GM20000 (cell line): Measurements from ENCODE around the gene RUNX1.

ENCODE experiments used
- DNase-seq: peaks from one replicate; pipeline ENCODE4 v3.0.0; 2012; ENCODE audit warnings: low spot score
- TF ChIP-seq, protein P1 (sequence below): IDR thresholded peaks from 2 replicates; pipeline ENCODE4 v1.5.1; 2012; ENCODE audit warnings: mild to moderate bottlenecking, control low read depth; ENCODE audit errors: extremely low read depth, missing control alignments

The RUNX1 gene

DNA sequence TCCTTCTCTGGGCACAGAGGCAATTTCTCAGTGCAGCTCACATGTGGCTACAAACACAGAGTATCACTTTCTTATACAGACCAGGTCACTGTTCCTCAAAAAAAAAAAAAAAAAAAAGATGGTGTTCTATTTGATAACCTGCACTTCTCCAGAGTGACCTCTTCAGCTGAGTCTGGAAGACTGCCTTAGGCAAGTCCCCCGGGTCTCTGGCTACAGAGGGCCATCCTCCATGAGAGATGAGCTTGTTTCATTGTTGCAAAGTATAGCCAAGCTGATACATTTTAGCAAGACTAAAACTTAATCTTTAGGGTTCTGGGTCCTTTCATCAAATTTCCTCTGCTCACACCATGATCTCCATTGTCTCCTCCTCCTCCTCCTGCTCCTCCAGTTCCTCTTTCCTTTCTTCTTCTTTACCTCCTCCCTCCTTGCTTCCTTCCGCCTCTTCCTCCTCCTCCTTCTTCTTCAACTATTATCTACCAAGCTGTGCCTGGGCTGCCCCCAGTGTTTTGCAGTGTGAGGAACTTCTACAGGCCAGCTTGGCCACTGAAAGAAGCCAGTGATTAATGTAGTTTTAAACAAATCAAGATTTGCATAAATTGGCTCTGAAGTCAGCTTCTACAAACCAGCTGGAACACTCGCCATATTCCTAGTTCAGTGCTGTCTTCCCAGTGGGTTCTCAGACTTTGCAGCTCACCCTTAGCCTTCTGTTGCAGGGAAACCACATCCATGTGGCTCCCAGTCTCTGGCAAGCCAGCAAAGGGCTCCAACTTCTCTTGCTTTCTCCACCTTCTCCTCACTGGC, 139.4 kb downstream of the RUNX1 start:
- TF ChIP-seq, protein P1, sequence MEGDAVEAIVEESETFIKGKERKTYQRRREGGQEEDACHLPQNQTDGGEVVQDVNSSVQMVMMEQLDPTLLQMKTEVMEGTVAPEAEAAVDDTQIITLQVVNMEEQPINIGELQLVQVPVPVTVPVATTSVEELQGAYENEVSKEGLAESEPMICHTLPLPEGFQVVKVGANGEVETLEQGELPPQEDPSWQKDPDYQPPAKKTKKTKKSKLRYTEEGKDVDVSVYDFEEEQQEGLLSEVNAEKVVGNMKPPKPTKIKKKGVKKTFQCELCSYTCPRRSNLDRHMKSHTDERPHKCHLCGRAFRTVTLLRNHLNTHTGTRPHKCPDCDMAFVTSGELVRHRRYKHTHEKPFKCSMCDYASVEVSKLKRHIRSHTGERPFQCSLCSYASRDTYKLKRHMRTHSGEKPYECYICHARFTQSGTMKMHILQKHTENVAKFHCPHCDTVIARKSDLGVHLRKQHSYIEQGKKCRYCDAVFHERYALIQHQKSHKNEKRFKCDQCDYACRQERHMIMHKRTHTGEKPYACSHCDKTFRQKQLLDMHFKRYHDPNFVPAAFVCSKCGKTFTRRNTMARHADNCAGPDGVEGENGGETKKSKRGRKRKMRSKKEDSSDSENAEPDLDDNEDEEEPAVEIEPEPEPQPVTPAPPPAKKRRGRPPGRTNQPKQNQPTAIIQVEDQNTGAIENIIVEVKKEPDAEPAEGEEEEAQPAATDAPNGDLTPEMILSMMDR: no peak
- no peak for DNase-seq

DNA sequence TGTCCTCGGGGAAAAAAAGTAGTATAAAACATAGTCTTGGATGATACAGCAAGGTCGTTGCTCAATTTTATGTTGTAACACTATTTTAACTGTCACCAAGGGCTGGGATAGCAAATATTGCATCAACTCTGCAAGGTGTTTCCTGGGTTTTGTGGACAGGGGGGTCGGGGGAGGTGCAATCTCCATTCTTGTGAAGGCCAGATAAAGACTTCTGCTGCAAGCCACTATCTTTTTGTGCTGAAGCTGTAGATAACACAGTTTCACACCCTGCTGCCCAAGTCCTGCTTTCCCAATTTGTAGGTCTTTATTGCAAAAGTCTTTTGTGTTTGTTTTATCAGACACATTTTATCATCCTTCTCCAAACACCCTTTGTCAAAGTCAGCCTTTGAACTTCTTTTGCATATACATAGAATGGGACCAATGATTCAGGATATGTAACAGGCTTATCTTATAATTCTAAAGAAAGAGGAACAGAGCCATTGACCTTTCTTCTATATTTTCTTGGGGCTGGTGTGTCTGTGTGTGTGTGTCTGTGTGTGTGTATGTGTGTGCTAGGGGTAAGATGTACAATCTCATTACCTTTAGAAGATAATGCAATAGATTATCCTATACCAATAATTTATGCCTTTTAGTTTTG, 140.6 kb downstream of the RUNX1 start:
- no peak for DNase-seq

DNA sequence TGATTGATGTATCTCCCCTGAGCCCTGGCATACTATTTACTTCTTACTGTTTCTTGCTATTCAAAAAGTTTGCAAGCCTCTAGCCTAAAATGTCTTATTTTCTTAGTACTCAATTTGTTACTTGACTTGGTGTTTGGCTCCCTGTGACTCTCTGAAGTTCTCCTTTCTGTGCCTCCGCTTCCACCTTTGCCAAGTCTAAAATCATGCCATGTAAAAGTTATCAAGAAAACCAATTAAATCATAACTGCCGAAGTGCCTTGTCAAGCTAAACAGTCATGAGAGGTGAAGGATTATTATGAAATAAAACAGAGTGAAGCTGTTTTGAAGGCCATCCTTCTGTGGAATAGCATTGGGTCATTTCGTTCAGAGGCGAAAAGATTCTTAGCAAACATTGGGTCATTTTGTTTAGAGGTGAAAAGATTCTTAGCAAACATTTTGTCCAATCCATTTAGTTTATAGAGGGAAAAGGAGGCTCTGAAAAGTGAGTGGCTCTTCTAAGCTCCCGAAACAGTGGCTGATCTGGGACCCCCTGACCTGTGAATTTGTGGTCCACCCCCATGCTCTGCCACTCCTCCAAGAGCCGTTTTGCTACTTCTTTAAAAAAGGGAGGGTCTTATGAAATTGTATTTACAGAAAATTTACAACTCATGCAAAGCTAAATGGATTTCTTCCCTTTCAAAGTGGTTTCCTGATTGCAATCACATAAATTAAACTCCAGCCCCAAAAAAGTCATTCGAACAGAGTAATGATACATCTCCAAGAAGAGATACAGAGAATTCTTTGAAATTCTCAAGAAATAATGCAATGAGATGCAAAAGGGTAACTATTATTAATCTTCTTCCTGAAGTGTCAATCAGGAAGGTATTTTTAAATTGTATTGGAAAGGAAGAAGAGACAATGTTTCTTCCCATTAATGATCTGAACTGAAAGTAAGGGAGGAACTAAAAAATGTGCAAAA, 141.4 kb downstream of the RUNX1 start:
- TF ChIP-seq, protein P1: no peak

More for the DNA sequence above, 140.6 kb downstream of the RUNX1 start:
- TF ChIP-seq, protein P1: no peak

GRCh38 chr21:34906401-34906800, 142.7 kb downstream of the RUNX1 start:
- TF ChIP-seq, protein P1: no peak
- DNase-seq: no peak

More for the DNA sequence above, 141.4 kb downstream of the RUNX1 start:
- DNase-seq: no peak

DNA sequence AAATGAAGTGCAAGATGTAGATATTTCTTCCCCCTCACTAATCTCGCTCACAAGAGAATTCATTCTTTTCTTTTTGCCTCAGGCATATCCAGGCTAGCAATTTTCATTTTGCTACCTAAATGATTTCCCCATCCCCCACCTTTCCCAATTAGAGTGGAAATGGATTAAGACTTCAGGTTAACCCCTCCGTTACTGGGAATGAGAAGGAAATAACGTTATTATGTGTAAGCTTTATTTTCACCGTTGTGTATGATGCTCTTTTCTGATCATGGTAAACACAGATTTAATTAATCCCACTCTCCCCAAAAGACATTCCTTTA, 143.9 kb downstream of the RUNX1 start:
- no peak for DNase-seq
- TF ChIP-seq, protein P1: no peak

- TF ChIP-seq, protein P1: no peak
- no peak for DNase-seq
These were observed 144.4 kb downstream of the RUNX1 start for GRCh38 chr21:34904526-34905217.
